ENCODE data around the gene KLK8. TPM values are rescaled to one million over a fixed set of nuclear protein-coding genes. Genes with fewer than 3 reads are reported as not detected.

The KLK8 gene
- total RNA-seq, 1 experiment from 2014 or later = 2.7 TPM

DNA sequence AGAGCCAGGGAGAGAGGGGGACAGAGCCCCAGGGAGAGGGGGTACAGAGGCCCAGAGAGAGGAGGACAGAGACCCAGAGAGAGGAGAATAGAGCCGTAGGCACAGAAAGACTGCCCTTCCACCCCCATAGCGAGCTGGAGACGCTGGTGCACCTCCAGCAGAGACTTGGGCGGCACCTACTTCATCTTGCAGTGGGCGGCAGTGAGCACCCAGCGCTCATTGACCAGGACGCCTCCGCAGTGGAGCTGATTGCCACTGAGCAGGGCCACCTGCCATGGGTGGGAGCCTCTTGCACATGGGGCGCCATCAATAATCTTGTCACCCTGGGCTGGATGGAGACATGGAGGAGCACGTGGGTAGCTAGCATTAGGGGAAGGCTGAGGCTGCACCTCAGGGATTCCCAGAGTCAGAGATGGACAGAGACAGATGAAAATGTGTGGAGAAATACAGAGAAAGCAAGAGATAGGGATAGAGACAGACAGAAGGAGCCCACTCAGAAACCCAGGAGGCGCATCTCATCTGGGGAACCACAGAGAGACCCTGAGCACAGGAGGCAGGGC, 19.7 kb downstream of the KLK8 start:
- H3K4me2 ChIP-seq (ENCODE audit: insufficient read depth, insufficient read length, low read length) = no peak overlapping the region
- H3K14ac ChIP-seq (ENCODE audit: insufficient read depth, low read length) = no peak overlapping the region
- no peak overlapping the region for H3T11ph ChIP-seq (ENCODE audit: low read length)
- H2AK5ac ChIP-seq (ENCODE audit: insufficient read length, low read length) = no peak overlapping the region
- no peaks in the 10 kb centered on the region for H3K36me3 Mint-ChIP-seq (ENCODE audit: insufficient read depth in 1 of 3, low read depth in 3 of 3)
- no peak overlapping the region for H2BK120ac ChIP-seq (ENCODE audit: low read depth, low read length, poor library complexity, severe bottlenecking)
- DNase-seq = no peak
- H3K56ac ChIP-seq (ENCODE audit: insufficient read length, low read depth, low read length) = no peak overlapping the region
- no peak overlapping the region for H3K23ac ChIP-seq (ENCODE audit: insufficient read length, low read depth, low read length)
- peaks cover 31 to 42% of the 10 kb centered on the region in 2 experiments for H3K4me1 Mint-ChIP-seq
- H3K9me3 Mint-ChIP-seq = no peaks in the 10 kb centered on the region
- H4K5ac ChIP-seq (ENCODE audit: insufficient read length, low read depth, low read length) = no peak overlapping the region
- H3K4me1 ChIP-seq (ENCODE audit: insufficient read depth, low read length) = peaks cover 6% of the 10 kb centered on the region; the same call in 1 of the 2 replicates
- no peak overlapping the region for H2BK12ac ChIP-seq (ENCODE audit: insufficient read length, low read depth, low read length)
- no peaks in the 10 kb centered on the region for H3K9me3 ChIP-seq (ENCODE audit: control insufficient read depth, low read depth, low read length)
- H3K27ac Mint-ChIP-seq = peak overlapping the region in 1 of 3 experiments; percentile 37; a peak in 1 of 7 replicates
- H3K9ac ChIP-seq (ENCODE audit: extremely low read depth, insufficient read length, low read length) = no peak overlapping the region
- no peak overlapping the region for H3K4ac ChIP-seq (ENCODE audit: low read depth, low read length)
- TF ChIP-seq, protein P1, sequence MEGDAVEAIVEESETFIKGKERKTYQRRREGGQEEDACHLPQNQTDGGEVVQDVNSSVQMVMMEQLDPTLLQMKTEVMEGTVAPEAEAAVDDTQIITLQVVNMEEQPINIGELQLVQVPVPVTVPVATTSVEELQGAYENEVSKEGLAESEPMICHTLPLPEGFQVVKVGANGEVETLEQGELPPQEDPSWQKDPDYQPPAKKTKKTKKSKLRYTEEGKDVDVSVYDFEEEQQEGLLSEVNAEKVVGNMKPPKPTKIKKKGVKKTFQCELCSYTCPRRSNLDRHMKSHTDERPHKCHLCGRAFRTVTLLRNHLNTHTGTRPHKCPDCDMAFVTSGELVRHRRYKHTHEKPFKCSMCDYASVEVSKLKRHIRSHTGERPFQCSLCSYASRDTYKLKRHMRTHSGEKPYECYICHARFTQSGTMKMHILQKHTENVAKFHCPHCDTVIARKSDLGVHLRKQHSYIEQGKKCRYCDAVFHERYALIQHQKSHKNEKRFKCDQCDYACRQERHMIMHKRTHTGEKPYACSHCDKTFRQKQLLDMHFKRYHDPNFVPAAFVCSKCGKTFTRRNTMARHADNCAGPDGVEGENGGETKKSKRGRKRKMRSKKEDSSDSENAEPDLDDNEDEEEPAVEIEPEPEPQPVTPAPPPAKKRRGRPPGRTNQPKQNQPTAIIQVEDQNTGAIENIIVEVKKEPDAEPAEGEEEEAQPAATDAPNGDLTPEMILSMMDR (conservative IDR thresholded peaks at IDR 0.05) = no peak
- H4K8ac ChIP-seq (replicated peaks; ENCODE audit: insufficient read length, low read depth, low read length) = no peak overlapping the region
- H2AFZ ChIP-seq (ENCODE audit: low read length) = no peak overlapping the region
- H4K20me1 ChIP-seq (ENCODE audit: control insufficient read depth, insufficient read depth, insufficient read length) = no peaks in the 10 kb centered on the region
- no CpG with 5 or more reads among the region's 11 CpGs for WGBS (ENCODE audit: extremely low coverage, insufficient read length, low lambda C conversion rate)
- H3K79me2 ChIP-seq (ENCODE audit: insufficient read depth, low read length) = no peaks in the 10 kb centered on the region
- no peaks in the 10 kb centered on the region for H3K27me3 ChIP-seq (ENCODE audit: insufficient read depth, low read length)
- H3K18ac ChIP-seq (ENCODE audit: insufficient read length, low read depth, low read length) = no peak overlapping the region
- no peak overlapping the region for H4K91ac ChIP-seq (ENCODE audit: insufficient read length, low read depth, low read length)
- H3K27me3 Mint-ChIP-seq (ENCODE audit: low read depth) = peaks cover 25% of the 10 kb centered on the region
- H2BK15ac ChIP-seq (ENCODE audit: low read depth, low read length) = no peak overlapping the region
- no peak overlapping the region for H2BK20ac ChIP-seq (ENCODE audit: low read depth, low read length, poor library complexity, severe bottlenecking)
- no peaks in the 10 kb centered on the region for H3K79me1 ChIP-seq (ENCODE audit: insufficient read depth, low read depth, low read length, poor library complexity, severe bottlenecking)
- no peak overlapping the region for H2BK5ac ChIP-seq (ENCODE audit: insufficient read length, low read length)
- H3K27ac ChIP-seq (ENCODE audit: insufficient read length, low read depth, low read length) = no peak overlapping the region
- no peaks in the 10 kb centered on the region for H3K23me2 ChIP-seq (ENCODE audit: insufficient read length, low read depth, low read length, poor library complexity, severe bottlenecking)
- H3K4me3 Mint-ChIP-seq = no peak overlapping the region
